ENCODE results near the gene SERPINA4. TPM values are rescaled to one million over a fixed set of nuclear protein-coding genes. Genes with fewer than 3 reads are reported as not detected.

The SERPINA4 gene
- total and polyA plus RNA-seq, 11 donors, result not detected

DNA sequence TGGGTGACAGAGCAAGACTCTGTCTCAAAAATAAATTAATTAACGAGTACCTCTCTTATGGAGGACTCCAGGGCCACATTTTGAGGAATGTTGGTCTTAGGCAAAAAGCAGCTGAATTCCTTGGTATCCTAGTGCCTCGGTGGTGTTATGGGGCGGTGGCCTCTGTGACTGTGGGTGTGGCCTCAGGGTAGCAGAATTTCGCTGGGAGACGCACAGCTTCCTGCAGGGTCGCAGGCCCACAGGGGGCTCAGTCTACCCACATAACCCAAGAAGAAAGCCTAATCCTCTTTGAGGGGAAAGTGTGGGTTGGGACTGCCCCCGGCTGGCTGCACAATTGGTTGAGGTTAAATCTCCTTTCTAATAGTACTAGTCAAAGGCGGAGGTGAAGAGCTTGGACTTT is 11.2 kb upstream of the SERPINA4 start:
- intact Hi-C loops (cut with DNase I), result no loop called here
- no peaks in the 10 kb centered on the region for H3K36me3 ChIP-seq
- H3K27me3 ChIP-seq, result peaks cover 0 to 26% (median 5%) of the 10 kb centered on the region in 9 donors
- H3K27ac ChIP-seq, result no peak overlapping the region
- TF ChIP-seq, protein P1, sequence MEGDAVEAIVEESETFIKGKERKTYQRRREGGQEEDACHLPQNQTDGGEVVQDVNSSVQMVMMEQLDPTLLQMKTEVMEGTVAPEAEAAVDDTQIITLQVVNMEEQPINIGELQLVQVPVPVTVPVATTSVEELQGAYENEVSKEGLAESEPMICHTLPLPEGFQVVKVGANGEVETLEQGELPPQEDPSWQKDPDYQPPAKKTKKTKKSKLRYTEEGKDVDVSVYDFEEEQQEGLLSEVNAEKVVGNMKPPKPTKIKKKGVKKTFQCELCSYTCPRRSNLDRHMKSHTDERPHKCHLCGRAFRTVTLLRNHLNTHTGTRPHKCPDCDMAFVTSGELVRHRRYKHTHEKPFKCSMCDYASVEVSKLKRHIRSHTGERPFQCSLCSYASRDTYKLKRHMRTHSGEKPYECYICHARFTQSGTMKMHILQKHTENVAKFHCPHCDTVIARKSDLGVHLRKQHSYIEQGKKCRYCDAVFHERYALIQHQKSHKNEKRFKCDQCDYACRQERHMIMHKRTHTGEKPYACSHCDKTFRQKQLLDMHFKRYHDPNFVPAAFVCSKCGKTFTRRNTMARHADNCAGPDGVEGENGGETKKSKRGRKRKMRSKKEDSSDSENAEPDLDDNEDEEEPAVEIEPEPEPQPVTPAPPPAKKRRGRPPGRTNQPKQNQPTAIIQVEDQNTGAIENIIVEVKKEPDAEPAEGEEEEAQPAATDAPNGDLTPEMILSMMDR (IDR thresholded peaks at IDR 0.05), result no peak
- no peak for TF ChIP-seq POLR2A (IDR thresholded peaks at IDR 0.05)
- ATAC-seq (no peak), DNase-seq (no peak)
- H3K4me3 ChIP-seq, result no peak overlapping the region
- WGBS, 4 donors, result 58 to 77% (median 64%) methylated on average over 8 of the region's 8 CpGs
- H3K4me1 ChIP-seq, result no peaks in the 10 kb centered on the region
- peaks cover 0 to 21% (median 9%) of the 10 kb centered on the region in 12 donors for H3K9me3 ChIP-seq

DNA sequence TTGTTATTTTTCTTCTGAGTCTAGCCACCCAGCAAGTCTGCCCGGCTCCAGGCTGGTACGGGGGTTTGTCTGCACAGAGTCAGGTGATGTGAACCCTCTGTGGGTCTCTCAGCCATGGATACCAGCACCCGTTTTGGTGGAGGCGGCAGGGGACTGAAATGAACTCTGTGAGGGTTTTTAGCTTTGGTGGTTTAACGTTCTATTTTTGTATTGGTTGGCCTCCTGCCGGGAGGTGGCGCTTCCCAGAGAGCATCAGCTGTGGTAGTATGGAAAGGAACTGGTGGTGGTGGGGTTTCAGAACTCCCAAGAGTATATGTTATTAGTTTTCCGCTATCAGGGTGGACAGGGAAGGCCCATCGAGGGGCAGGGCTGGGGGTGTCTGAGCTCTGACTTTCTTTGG is 5.3 kb upstream of the SERPINA4 start:
- DNase-seq (no peak), ATAC-seq (no peak)
- peaks cover 0 to 15% (median 5%) of the 10 kb centered on the region in 12 donors for H3K9me3 ChIP-seq
- H3K27ac ChIP-seq, result no peak overlapping the region
- intact Hi-C loops (cut with DNase I), result no loop called here
- H3K4me1 ChIP-seq, result no peaks in the 10 kb centered on the region
- 80 to 88% (median 85%) methylated on average over 9 of the region's 9 CpGs for WGBS, 4 donors
- TF ChIP-seq POLR2A (IDR thresholded peaks at IDR 0.05), result no peak
- TF ChIP-seq, protein P1 (IDR thresholded peaks at IDR 0.05), result no peak
- no peaks in the 10 kb centered on the region for H3K36me3 ChIP-seq
- no peak overlapping the region for H3K4me3 ChIP-seq
- H3K27me3 ChIP-seq, result peaks cover 0 to 6% (median 0%) of the 10 kb centered on the region in 9 donors

DNA sequence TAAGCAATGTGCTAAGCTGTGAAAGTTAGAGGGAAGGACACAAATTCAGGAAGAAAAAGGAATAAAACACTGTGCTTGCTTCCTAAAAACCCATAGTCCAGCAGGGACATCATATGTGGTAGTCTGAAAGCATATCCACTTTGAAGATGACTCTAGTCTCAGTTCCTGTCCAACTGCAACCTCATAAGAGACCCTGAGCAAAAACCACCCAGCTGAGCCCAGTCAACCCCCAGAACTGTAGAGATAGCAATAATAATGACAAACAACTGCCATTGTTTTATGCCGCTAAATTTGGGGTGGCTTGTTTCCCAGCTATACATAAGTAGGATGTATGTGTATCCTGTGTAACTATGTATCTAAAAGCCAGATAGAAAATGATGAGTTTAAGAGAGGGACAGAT is 3.9 kb upstream of the SERPINA4 start:
- WGBS, 4 donors, result 90 to 100% (median 95%) methylated on average over 1 of the region's 1 CpG
- peaks cover 0 to 6% (median 0%) of the 10 kb centered on the region in 9 donors for H3K27me3 ChIP-seq
- no peak overlapping the region for H3K4me3 ChIP-seq

DNA sequence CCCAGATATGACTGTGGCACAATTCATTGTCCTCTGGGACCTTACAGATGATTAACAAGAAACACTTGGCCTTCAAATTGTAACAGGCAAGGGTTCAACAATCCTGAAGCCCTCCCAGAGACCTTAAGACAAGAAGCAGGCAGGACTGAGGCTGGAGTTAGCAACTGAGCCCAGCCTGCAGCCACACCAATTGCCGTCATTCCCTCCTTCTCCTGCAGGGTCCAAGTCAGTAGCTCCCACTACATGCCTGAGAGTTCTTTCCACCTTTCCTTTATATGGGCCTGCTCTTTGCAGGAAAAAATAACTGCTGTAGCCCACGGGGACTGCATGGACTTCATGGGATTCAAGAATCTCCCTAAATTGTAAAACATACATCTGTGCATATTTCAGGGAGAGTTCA is 2.4 kb upstream of the SERPINA4 start:
- no peak for TF ChIP-seq POLR2A (IDR thresholded peaks at IDR 0.05)
- TF ChIP-seq, protein P1 (IDR thresholded peaks at IDR 0.05), result no peak
- H3K9me3 ChIP-seq, result peaks cover 0 to 15% (median 5%) of the 10 kb centered on the region in 12 donors
- ATAC-seq, result no peak
- peaks cover 0 to 3% (median 0%) of the 10 kb centered on the region in 9 donors for H3K27me3 ChIP-seq
- H3K27ac ChIP-seq, result no peak overlapping the region
- intact Hi-C loops (cut with DNase I), result no loop called here
- no peak overlapping the region for H3K4me3 ChIP-seq
- no peak for DNase-seq
- H3K4me1 ChIP-seq, result no peaks in the 10 kb centered on the region
- no peaks in the 10 kb centered on the region for H3K36me3 ChIP-seq
- 59 to 76% (median 74%) methylated on average over 2 of the region's 2 CpGs for WGBS, 4 donors

More for the DNA sequence above, 3.9 kb upstream of the SERPINA4 start:
- intact Hi-C loops (cut with DNase I), result no loop called here
- H3K36me3 ChIP-seq, result no peaks in the 10 kb centered on the region
- peaks cover 0 to 15% (median 5%) of the 10 kb centered on the region in 12 donors for H3K9me3 ChIP-seq
- TF ChIP-seq, protein P1 (IDR thresholded peaks at IDR 0.05), result no peak
- no peak for TF ChIP-seq POLR2A (IDR thresholded peaks at IDR 0.05)
- no peak overlapping the region for H3K27ac ChIP-seq
- H3K4me1 ChIP-seq, result no peaks in the 10 kb centered on the region
- ATAC-seq, result no peak
- no peak for DNase-seq
